Small intestine (tissue), 7 donors: ENCODE results near the gene ZNF76. TPM values are rescaled to one million over a fixed set of nuclear protein-coding genes. Genes with fewer than 3 reads are reported as not detected.
"Not testable (repeated sequence)": the region's sequence is repeated elsewhere in the genome, so short reads cannot be mapped to it uniquely, and the experiment has no call there.

Experiments used
- DNase-seq, 2 donors: peaks; one replicate each; pipeline versions ENCODE4 v3.0.0 to v3.0.0-alpha.2; 2013
- FAIRE-seq: peaks from 2 replicates; lab custom pipeline; 2012; peaks lifted over from hg19 to GRCh38; lab: Jason Lieb, UNC
- H3K27ac ChIP-seq, 3 donors: one replicate each; pipeline ENCODE4 v1.5.1; 2013; ENCODE audit warnings: low read length in 2 of 3, mild to moderate bottlenecking in 2 of 3, control low read depth in 1 of 3, inconsistent platforms in 1 of 3, low read depth in 1 of 3, moderate library complexity in 1 of 3
- H3K27me3 ChIP-seq, 3 donors: one replicate each; pipeline ENCODE4 v1.6.1; 2013; ENCODE audit warnings: low read length in 3 of 3, inconsistent platforms in 1 of 3; ENCODE audit not compliant: control insufficient read depth in 3 of 3, insufficient read depth in 3 of 3
- H3K36me3 ChIP-seq, 3 donors: one replicate each; pipeline ENCODE4 v1.6.1; 2013; ENCODE audit warnings: low read length in 3 of 3, inconsistent platforms in 1 of 3, low read depth in 1 of 3, mild to moderate bottlenecking in 1 of 3, moderate library complexity in 1 of 3; ENCODE audit not compliant: control insufficient read depth in 3 of 3, insufficient read depth in 2 of 3
- H3K4me1 ChIP-seq, 3 donors: one replicate each; pipeline ENCODE4 v1.6.1; 2013; ENCODE audit warnings: low read length in 2 of 3, inconsistent platforms in 1 of 3, low read depth in 1 of 3, mild to moderate bottlenecking in 1 of 3, moderate library complexity in 1 of 3; ENCODE audit not compliant: control insufficient read depth in 3 of 3, insufficient read depth in 2 of 3
- H3K4me3 ChIP-seq, 3 donors: one replicate each; pipeline ENCODE4 v1.5.1; 2013; ENCODE audit warnings: low read length in 3 of 3, control low read depth in 1 of 3, inconsistent platforms in 1 of 3, low read depth in 1 of 3, mild to moderate bottlenecking in 1 of 3, moderate library complexity in 1 of 3
- H3K9me3 ChIP-seq, 2 donors: one replicate each; pipeline ENCODE4 v1.6.1; 2013; ENCODE audit warnings: low read depth in 1 of 2, low read length in 1 of 2; ENCODE audit not compliant: control insufficient read depth in 2 of 2, insufficient read depth in 1 of 2
- WGBS, 3 donors: extraction: QIAGEN DNeasy Blood & Tissue Kit; methylation state at CpG; one replicate each; pipeline ENCODE4 v1.1.7; 2013; 5-methylcytosine and 5-hydroxymethylcytosine counted together
- polyA plus RNA-seq, 4 donors: library from polyadenylated mRNA; stranded (reverse) in 3 of 4; unstranded in 1 of 4; fragments of 200-250 nt in 3 of 4; fragments of 120-200 nt in 1 of 4; gene quantifications; one replicate each; pipeline versions ENCODE4 v1.2.1 to v1.2.3, GENCODE V29; 2013
- donor health status: healthy with polysubstance abuse.
- donor health status: control.
- donor health status: control.
- donor health status: Bipolar disorder and iron deficiency.
- donor health status: healthy.

ZNF76 gene
- polyA plus RNA-seq, 4 donors, result 16.2 to 33.9 (median 24.4) TPM

DNA sequence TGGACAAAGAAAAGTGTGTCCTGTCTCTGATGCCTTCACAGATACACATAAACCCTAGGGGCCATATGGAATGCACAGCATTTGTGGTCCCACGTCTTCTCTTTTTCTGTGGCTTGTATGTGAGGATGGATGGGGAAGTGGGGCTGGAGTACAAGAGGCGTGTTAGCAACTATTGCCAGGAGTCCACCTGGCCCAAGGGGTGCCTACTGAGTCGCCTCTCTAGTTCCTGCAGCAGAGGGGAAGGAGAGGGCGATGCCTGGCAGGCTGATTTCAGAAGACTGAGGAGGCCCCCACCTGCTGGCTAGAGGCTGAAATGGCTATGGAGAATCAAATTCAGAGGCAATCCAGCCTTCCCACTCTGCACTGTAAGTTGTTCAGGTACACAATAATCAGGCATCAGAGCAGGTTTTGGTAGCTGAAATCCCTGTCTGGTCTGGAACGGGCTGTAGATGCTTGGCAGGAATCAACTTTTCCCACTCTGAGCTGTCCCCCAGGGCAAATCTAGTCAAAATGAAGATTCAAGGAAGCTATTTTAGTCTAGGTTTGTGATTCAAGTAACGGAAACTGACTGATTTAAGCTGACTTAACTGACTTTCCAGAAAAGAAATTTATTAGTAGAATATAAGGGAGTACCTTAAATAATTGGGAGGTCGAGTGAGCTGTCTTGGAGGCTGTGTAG lies 68.0 kb downstream of the ZNF76 start:
- DNase-seq (peak; percentile 74 to 75), FAIRE-seq (no peak)
- Histone ChIP-seq H3K9me3 (peaks cover 0 to 13% of the 10 kb centered on the region in 2 donors), H3K4me1 (peaks cover 0 to 2% (median 0%) of the 10 kb centered on the region in 3 donors), H3K27ac (peak overlapping the region in 1 of 3 donors; percentile 11), H3K4me3 (no peak overlapping the region), H3K27me3 (no peaks in the 10 kb centered on the region), H3K36me3 (no peaks in the 10 kb centered on the region)
- 25 to 43% (median 36%) methylated on average over 7 of the region's 7 CpGs for WGBS, 3 donors

DNA sequence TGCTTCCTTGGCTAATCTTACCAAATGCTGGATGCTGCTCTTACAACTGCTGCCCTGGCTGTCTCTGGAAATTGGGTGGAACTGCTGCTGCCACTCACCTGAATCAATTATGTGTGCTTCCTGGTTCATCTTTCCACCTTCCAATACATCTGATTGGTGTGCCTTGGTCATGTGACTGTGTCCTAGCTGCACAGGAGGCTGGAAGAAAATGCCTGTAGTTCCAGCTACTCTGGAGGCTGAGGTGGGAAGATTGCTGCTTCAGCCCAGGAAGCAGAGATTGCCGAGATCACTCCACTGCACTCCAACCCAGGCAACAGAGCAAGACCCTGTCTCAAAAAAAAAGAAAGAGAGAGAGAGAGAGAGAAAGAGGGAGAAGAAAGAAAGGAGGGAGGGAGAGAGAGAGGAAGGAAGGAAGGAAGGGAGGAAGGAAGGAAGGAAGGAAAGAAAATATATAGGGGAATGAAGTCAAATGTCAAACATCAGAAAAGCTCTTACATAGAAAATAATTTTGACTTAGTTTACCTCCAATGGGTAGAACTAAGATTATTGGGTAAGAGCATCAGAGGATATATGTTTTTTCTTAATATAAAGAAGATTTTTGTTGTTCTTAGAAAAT lies 68.7 kb downstream of the ZNF76 start:
- DNase-seq, result peak in 1 of 2 donors; percentile 22
- Histone ChIP-seq H3K36me3 (no peaks in the 10 kb centered on the region), H3K27ac (no peak overlapping the region), H3K4me3 (no peak overlapping the region), H3K27me3 (no peaks in the 10 kb centered on the region), H3K9me3 (peaks cover 0 to 13% of the 10 kb centered on the region in 2 donors), H3K4me1 (peaks cover 0 to 2% (median 0%) of the 10 kb centered on the region in 3 donors)
- WGBS, 3 donors, result 93 to 98% (median 95%) methylated on average over 1 of the region's 1 CpG
- FAIRE-seq, result no peak

DNA sequence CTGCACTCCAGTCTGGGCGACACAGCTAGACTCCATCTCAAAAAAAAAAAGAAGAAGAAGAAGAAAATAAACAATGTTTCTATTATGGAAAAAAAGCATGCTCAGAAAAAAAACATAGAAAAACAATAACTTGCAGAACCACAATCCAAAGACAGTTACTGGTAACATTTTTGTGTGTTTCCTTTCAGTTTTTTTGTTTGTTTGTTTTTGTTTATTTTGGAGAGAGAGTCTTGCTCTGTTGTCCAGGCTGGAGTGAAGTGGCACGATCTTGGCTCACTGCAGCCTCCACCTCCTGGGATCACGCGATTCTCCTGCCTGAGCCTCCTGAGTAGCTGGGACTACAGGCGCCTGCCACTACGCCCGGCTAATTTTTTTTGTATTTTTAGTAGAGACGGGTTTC lies 69.4 kb downstream of the ZNF76 start:
- not testable (repeated sequence) for H3K4me3 ChIP-seq, H3K36me3 ChIP-seq, H3K4me1 ChIP-seq, H3K27ac ChIP-seq, DNase-seq, FAIRE-seq, H3K27me3 ChIP-seq
- WGBS, 3 donors, result 94 to 96% (median 95%) methylated on average over 8 of the region's 8 CpGs
- H3K9me3 ChIP-seq, result peaks cover 0 to 13% of the 10 kb centered on the region in 2 donors

DNA sequence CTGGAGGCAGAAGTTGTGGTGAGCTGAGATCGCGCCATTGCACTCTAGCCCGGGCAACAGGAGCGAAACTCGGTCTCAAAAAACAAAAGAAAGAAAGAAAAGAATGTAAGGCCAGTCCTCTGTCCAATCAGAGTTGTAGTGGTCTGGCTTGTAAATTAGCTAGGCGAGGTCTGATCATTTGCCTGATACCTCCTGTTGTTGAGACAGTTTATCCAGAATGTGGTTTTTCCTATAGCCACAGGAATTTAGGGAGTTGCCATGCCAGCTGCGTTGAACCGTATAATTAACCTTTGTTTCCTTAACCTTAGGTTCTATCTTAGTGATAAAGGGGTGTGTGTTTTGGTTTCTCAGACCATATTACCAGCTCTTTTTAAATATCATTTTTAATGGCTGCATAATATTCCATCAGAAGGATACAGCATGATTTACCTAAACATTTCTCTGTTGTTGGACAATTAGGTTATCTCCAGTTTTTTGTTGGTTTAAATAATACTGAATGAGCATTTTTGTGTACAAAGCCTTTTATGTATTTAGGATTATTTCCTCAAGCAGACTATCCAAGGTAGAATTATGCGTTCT lies 71.1 kb downstream of the ZNF76 start:
- FAIRE-seq (no peak), DNase-seq (no peak)
- Histone ChIP-seq H3K27ac (no peak overlapping the region), H3K9me3 (peaks cover 0 to 13% of the 10 kb centered on the region in 2 donors), H3K27me3 (no peaks in the 10 kb centered on the region), H3K4me3 (no peak overlapping the region), H3K36me3 (no peaks in the 10 kb centered on the region), H3K4me1 (peaks cover 0 to 2% (median 0%) of the 10 kb centered on the region in 3 donors)
- WGBS, 3 donors, result 77 to 90% (median 89%) methylated on average over 9 of the region's 9 CpGs

DNA sequence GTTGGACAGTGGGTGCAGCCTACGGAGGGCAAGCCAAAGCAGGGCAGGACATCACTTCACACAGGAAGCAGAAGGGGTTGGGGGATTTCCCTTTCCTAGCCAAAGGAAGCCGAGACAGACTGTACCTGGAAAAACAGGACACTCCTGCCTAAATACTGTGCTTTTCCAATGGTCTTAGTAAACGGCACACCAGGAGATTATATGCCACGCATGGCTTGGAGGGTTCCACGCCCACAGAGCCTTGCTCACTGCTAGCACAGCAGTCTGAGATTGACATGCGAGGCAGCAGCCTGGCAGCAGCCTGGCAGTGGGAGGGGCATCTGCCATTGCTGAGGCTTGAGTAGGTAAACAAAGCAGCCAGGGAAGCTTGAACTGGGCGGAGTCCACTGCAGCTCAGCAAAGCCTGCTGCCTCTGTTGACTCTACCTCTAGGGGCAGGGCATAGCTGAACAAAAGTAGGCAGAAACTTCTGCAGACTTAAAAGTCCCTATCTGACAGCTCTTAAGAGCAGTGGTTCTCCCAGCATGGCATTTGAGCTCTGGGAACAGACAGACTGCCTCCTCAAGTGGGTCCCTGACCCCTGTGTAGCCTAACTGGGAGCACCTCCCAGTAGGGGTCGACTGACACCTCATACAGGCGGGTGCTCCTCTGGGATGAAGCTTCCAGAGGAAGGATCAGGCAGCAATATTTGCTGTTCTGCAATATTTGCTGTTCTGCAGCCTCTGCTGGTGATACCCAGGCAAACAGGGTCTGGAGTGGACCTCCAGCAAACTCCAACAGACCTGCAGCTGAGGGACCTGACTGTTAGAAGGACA lies 72.7 kb downstream of the ZNF76 start:
- H3K4me1 ChIP-seq, H3K27me3 ChIP-seq, H3K36me3 ChIP-seq, H3K27ac ChIP-seq, FAIRE-seq, H3K4me3 ChIP-seq: not testable (repeated sequence)
- DNase-seq, result peak; percentile 11 to 90
- H3K9me3 ChIP-seq, result peaks cover 0 to 13% of the 10 kb centered on the region in 2 donors
- 41 to 67% (median 51%) methylated on average over 9 of the region's 9 CpGs for WGBS, 3 donors

DNA sequence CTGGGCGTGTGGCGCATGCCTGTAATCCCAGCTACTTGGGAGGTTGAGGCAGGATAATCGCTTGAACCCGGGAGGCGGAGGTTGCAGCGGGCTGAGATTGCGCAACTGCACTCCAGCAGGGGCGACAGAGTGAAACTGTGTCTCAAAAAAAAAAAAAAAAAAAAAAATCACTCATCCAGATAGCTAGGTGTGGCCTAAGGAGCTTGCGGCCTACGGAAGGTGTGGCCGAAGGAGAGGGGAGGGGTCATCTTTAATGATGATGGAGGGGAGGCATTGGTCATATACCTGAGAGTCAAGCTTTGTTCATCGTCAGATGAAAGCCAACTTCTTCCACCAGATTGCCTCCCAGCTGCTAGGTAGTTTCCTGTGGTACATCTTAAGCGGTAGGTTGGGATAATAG lies 82.0 kb downstream of the ZNF76 start:
- FAIRE-seq, result no peak
- H3K9me3 ChIP-seq, result no peaks in the 10 kb centered on the region
- 75 to 82% (median 76%) methylated on average over 13 of the region's 13 CpGs for WGBS, 3 donors
- H3K4me3 ChIP-seq, result no peak overlapping the region
- H3K27me3 ChIP-seq, result no peaks in the 10 kb centered on the region
- peaks cover 3 to 9% (median 6%) of the 10 kb centered on the region in 3 donors for H3K4me1 ChIP-seq
- DNase-seq, result no peak
- peaks cover 0 to 17% (median 2%) of the 10 kb centered on the region in 3 donors for H3K36me3 ChIP-seq
- no peak overlapping the region for H3K27ac ChIP-seq

DNA sequence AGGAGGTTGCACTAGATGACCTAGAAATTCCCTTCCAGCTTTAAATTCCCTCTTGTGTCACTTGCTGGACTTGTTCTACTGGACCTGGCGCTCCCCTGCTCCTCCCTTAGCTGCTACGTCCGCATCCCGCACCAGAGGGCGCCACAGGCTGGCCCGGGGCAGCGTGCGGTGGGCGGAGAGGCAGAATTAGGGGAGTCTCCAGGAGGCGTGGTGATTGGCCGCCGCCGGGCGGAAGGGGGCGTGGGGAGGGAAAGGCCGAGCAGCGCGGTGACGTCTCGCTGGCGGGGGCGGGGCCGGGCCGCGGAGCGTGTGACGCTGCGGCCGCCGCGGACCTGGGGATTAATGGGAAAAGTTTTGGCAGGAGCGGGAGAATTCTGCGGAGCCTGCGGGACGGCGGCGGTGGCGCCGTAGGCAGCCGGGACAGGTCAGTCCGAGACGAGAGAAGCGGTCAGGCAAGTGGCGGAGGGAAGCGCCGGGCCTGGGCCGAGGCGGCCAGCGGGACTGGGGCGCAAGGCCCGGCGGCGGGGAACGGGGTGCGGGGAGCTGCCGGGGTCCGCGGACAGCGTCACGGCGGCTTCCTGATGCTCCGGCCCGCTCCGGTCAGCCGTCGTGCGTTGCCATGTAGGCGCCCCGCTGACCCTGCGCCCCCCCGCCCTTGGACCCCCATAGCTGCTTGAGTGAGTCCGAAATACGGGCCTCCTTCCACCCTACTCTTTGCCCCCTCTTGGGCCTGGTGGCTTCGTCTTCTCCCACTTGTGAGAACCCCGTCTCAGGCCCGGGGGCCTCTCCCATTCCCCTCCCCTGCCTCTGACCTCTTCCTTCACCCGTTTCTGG lies 82.9 kb downstream of the ZNF76 start, which contains the start of gene PPARD:
Gene PPARD, plus strand, starts transcription at position 301 of the 834 bp plus-strand sequence. CDS start 68,530 bp downstream, outside the sequence.
- peak within 1 kb of the TSS; percentile 68 to 93 (median 73) for H3K27ac ChIP-seq
- FAIRE-seq (no peak), DNase-seq (peak; percentile 97 to 98)
- 0 to 1% (median 0%) methylated on average over 60 to 77 of the region's 77 CpGs for WGBS, 3 donors
- H3K9me3 ChIP-seq, result no peaks in the 10 kb centered on the region
- peak within 1 kb of the TSS; percentile 91 to 94 (median 93) for H3K4me3 ChIP-seq
- peaks cover 3 to 9% (median 6%) of the 10 kb centered on the region in 3 donors for H3K4me1 ChIP-seq
- no peaks in the 10 kb centered on the region for H3K27me3 ChIP-seq
- peaks cover 0 to 21% (median 7%) of the 10 kb centered on the region in 3 donors for H3K36me3 ChIP-seq
